Measurements from ENCODE around the gene FGF3.
"Not testable (repeated sequence)": the region's sequence is repeated elsewhere in the genome, so short reads cannot be mapped to it uniquely, and the experiment has no call there.

FGF3 gene

DNA sequence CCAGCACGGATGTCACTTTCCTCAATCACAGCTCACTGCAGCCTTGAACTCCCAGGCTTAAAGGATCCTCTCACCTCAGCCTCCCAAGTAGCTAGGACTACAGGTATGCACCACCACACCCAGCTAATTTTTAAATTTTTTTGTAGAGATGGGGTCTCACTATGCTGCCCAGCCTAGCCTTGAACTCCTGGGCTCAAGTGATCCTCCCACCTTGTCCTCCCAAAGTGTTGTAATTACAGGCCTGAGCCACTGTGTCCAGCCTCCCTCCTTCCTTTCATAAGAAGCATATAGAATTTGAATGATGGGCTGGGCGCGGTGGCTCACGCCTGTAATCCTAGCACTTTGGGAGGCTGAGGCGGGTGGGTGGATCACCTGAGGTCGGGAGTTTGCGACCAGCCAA lies 54.3 kb downstream of the FGF3 start:
- not testable (repeated sequence) for DNase-seq

DNA sequence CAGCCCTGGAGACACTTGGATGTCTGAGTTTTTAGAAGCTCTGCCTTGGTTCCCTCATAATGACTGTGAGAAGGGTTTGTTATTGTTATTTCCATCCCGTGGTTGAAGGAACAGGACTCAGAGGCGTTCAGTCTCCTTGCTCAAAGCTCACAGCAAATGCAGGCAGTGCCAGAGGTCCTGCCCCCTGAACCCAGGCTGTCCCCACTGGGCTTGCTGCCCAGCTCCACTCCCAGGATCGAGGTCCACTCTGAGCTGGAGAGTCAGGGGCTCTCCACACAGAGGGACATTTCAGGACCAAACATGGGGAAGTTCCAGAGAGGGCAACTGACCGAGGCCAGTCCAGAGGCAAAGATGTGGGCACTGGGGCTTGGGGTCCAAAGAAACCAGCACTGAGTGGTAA lies 58.9 kb downstream of the FGF3 start:
- no peak for DNase-seq

Data from fibroblast of skin of right biceps (primary cell).